Epithelial cell of proximal tubule (primary cell): ENCODE data around the gene COPS9. TPM values are rescaled to one million over a fixed set of nuclear protein-coding genes. Genes with fewer than 3 reads are reported as not detected.

Experiments used
- DNase-seq: peaks from one replicate; pipeline ENCODE4 v3.0.0-alpha.2; 2011; ENCODE audit warnings: low read depth
- H3K4me3 ChIP-seq: 2 replicates; pipeline ENCODE4 v1.5.1; 2011; ENCODE audit warnings: low read depth, mild to moderate bottlenecking, low read length
- CTCF ChIP-seq: conservative IDR thresholded peaks from 2 replicates; pipeline ENCODE4 v1.5.1; 2012; ENCODE audit warnings: low read depth, mild to moderate bottlenecking, low read length
- total RNA-seq: library from RNA; depleted of rRNA; stranded (reverse); fragments of >200 nt; gene quantifications from 2 replicates; pipeline ENCODE4 v1.2.3, GENCODE V29; 2015

Gene COPS9
- total RNA-seq, result 274 and 409 TPM in 2 replicates

- peak; percentile 7 for DNase-seq
- peak within 1 kb of the TSS; percentile 78 for H3K4me3 ChIP-seq
- TF ChIP-seq CTCF, result no peak
Measured at GRCh38 chr2:240136013-240136670, at the start of gene COPS9. COPS9 (minus strand) TSS chr2:240136305; CDS start chr2:240136284, 21 bp downstream.

- no peak for TF ChIP-seq CTCF
- H3K4me3 ChIP-seq, result no peak overlapping the region
- no peak for DNase-seq
Measured at GRCh38 chr2:240184656-240185055, 48.6 kb upstream of the COPS9 start.

GRCh38 chr2:240183875-240184590 is 47.9 kb upstream of the COPS9 start:
- DNase-seq, result no peak
- H3K4me3 ChIP-seq, result no peak overlapping the region
- TF ChIP-seq CTCF, result no peak

GRCh38 chr2:240183006-240183874 is 47.1 kb upstream of the COPS9 start:
- TF ChIP-seq CTCF, result no peak
- H3K4me3 ChIP-seq, result no peak overlapping the region
- DNase-seq, result no peak

GRCh38 chr2:240182476-240182875 is 46.4 kb upstream of the COPS9 start:
- H3K4me3 ChIP-seq, result no peak overlapping the region
- no peak for DNase-seq
- TF ChIP-seq CTCF, result no peak

- TF ChIP-seq CTCF, result no peak
- no peak overlapping the region for H3K4me3 ChIP-seq
- DNase-seq, result no peak
Measured at GRCh38 chr2:240182001-240182400, 45.9 kb upstream of the COPS9 start.
